SU-DHL-6 (cell line): ENCODE results near the gene GID4.

Experiments used
- H2AFZ ChIP-seq: fragments of 200-600 bp; sonication (generic); 2 replicates; pipeline ENCODE4 v1.6.1; 2014; ENCODE audit warnings: low read depth, mild to moderate bottlenecking, moderate library complexity, mixed read lengths, antibody characterized with exemption, low read length; ENCODE audit not compliant: severe bottlenecking
- H3F3A ChIP-seq: fragments of 200-600 bp; shearing (Covaris generic); 2 replicates; pipeline ENCODE4 v1.6.0; 2016; ENCODE audit warnings: antibody characterized with exemption, mild to moderate bottlenecking; ENCODE audit not compliant: insufficient read depth
- H3K27ac ChIP-seq: fragments of 200-600 bp; sonication (generic); 2 replicates; pipeline ENCODE4 v1.5.1; 2016; ENCODE audit warnings: low read depth, mild to moderate bottlenecking, low read length, moderate library complexity, mixed read lengths
- H3K27me3 ChIP-seq: fragments of 200-600 bp; sonication (generic), shearing (Covaris generic); 2 replicates; pipeline ENCODE4 v1.6.0; 2014; ENCODE audit warnings: mild to moderate bottlenecking, low read length
- H3K36me3 ChIP-seq: fragments of 200-600 bp; sonication (generic); 2 replicates; pipeline ENCODE4 v1.6.1; 2014; ENCODE audit warnings: mild to moderate bottlenecking, low read length, mixed read lengths
- H3K4me2 ChIP-seq: fragments of 300-600, 200-600 bp; shearing (Covaris generic), sonication (generic); 2 replicates; pipeline ENCODE4 v1.6.0; 2014; ENCODE audit warnings: low read length, low read depth, mild to moderate bottlenecking; ENCODE audit not compliant: poor library complexity, severe bottlenecking
- H3K4me3 ChIP-seq: fragments of 200-600 bp; sonication (generic); 2 replicates; pipeline ENCODE4 v1.5.1; 2014; ENCODE audit warnings: antibody characterized with exemption, low read length, mild to moderate bottlenecking, mixed read lengths; ENCODE audit not compliant: insufficient read depth, poor library complexity, severe bottlenecking
- H3K79me2 ChIP-seq: fragments of 200-600 bp; sonication (generic); 2 replicates; pipeline ENCODE4 v1.6.1; 2014; ENCODE audit warnings: mild to moderate bottlenecking, low read length, moderate library complexity; ENCODE audit not compliant: insufficient read depth
- H3K9ac ChIP-seq: fragments of 200-600 bp; sonication (generic); 2 replicates; pipeline ENCODE4 v1.7.0; 2014; ENCODE audit warnings: mild to moderate bottlenecking, low read length
- H3K9me2 ChIP-seq: fragments of 200-600 bp; sonication (generic); replicated peaks from 2 replicates; pipeline ENCODE4 v1.6.1; 2014; ENCODE audit warnings: low read length; ENCODE audit not compliant: insufficient read depth
- H3K9me3 ChIP-seq: fragments of 200-600 bp; sonication (generic); 2 replicates; pipeline ENCODE4 v1.6.1; 2014; ENCODE audit warnings: low read length, mixed read lengths; ENCODE audit not compliant: insufficient read depth
- H4K20me1 ChIP-seq: fragments of 200-600 bp; sonication (generic); 2 replicates; pipeline ENCODE4 v1.6.1; 2014; ENCODE audit warnings: low read depth, mild to moderate bottlenecking, antibody characterized with exemption, low read length, moderate library complexity, mixed read lengths
- EZH2phosphoT487 ChIP-seq: fragments of 200-600 bp; sonication (generic), shearing (Covaris generic); conservative IDR thresholded peaks from 2 replicates; pipeline ENCODE4 v1.6.1; 2018; ENCODE audit warnings: mild to moderate bottlenecking, antibody characterized with exemption, low read length, moderate library complexity, mixed read lengths
- TF ChIP-seq, protein P1 (sequence below): fragments of 200-600 bp; sonication (generic); IDR thresholded peaks from one replicate; pipeline ENCODE4 v1.5.1; 2017; ENCODE audit warnings: antibody characterized with exemption, mild to moderate bottlenecking, low read length, moderate library complexity; ENCODE audit not compliant: insufficient read depth, poor library complexity, severe bottlenecking

GID4 gene

DNA sequence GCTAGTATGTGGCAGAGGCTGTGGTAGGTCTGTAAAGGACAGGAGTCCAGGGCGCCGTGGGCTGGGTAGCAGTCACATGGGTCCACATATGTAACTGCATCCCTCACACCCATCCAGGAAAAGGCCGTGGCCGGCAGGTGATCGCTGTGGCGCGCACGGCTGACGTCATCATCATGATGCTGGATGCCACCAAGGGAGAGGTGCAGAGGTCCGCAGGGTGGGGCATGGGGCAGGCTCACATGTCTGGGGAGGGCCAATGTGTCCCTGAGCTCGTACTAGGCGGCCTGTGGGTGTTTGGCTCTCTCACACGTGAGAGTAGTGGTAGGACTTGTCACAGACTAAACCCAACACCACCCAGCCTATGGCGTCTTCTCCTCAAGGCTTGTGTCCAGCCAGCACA is 60.3 kb downstream of the GID4 start:
- H3K4me2 ChIP-seq: no peak overlapping the region
- H3K9me3 ChIP-seq: no peaks in the 10 kb centered on the region
- no peak overlapping the region for H3K27ac ChIP-seq
- no peak overlapping the region for H3K4me3 ChIP-seq
- no peaks in the 10 kb centered on the region for H3F3A ChIP-seq
- H3K79me2 ChIP-seq: peaks cover 3% of the 10 kb centered on the region; the same call in 1 of the 2 replicates
- no peaks in the 10 kb centered on the region for H4K20me1 ChIP-seq
- H3K9me2 ChIP-seq: no peaks in the 10 kb centered on the region
- no peak overlapping the region for H2AFZ ChIP-seq
- H3K36me3 ChIP-seq: no peaks in the 10 kb centered on the region
- TF ChIP-seq, protein P1, sequence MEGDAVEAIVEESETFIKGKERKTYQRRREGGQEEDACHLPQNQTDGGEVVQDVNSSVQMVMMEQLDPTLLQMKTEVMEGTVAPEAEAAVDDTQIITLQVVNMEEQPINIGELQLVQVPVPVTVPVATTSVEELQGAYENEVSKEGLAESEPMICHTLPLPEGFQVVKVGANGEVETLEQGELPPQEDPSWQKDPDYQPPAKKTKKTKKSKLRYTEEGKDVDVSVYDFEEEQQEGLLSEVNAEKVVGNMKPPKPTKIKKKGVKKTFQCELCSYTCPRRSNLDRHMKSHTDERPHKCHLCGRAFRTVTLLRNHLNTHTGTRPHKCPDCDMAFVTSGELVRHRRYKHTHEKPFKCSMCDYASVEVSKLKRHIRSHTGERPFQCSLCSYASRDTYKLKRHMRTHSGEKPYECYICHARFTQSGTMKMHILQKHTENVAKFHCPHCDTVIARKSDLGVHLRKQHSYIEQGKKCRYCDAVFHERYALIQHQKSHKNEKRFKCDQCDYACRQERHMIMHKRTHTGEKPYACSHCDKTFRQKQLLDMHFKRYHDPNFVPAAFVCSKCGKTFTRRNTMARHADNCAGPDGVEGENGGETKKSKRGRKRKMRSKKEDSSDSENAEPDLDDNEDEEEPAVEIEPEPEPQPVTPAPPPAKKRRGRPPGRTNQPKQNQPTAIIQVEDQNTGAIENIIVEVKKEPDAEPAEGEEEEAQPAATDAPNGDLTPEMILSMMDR: no peak
- no peak for TF ChIP-seq EZH2phosphoT487
- no peaks in the 10 kb centered on the region for H3K27me3 ChIP-seq
- H3K9ac ChIP-seq: no peak overlapping the region

GRCh38 chr17:18100616-18101015 is 61.4 kb downstream of the GID4 start:
- Histone ChIP-seq H3K79me2 (peaks cover 3% of the 10 kb centered on the region; the same call in 1 of the 2 replicates), H2AFZ (no peak overlapping the region), H3K36me3 (no peaks in the 10 kb centered on the region), H3K27ac (no peak overlapping the region), H3K9me3 (no peaks in the 10 kb centered on the region), H4K20me1 (no peaks in the 10 kb centered on the region), H3K9ac (no peak overlapping the region), H3F3A (no peaks in the 10 kb centered on the region), H3K27me3 (no peaks in the 10 kb centered on the region), H3K4me2 (no peak overlapping the region), H3K9me2 (no peaks in the 10 kb centered on the region), H3K4me3 (no peak overlapping the region)
- TF ChIP-seq EZH2phosphoT487: no peak
- TF ChIP-seq, protein P1: no peak

DNA sequence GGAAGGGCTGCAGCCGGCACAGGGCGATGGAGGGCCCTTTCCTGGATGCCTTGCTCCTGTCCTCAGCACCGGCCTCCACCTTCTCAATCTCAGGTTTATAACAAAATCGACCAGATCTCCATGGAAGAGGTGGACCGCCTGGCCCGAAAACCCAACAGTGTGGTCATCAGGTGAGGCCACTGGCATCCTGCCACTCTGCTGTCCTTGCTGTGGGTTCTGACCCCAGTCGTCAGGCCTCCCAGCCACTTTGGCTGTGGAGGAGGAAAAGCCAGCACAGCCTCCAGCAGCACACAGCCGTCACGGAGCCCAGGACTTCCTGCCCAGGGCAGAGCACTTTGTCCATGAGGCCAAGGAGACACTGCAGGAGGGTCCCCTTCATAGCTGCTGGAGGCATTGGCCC is 62.6 kb downstream of the GID4 start:
- H3K4me2 ChIP-seq: no peak overlapping the region
- no peaks in the 10 kb centered on the region for H3K36me3 ChIP-seq
- TF ChIP-seq, protein P1: no peak
- TF ChIP-seq EZH2phosphoT487: no peak
- no peaks in the 10 kb centered on the region for H3K9me3 ChIP-seq
- H3K4me3 ChIP-seq: no peak overlapping the region
- no peaks in the 10 kb centered on the region for H4K20me1 ChIP-seq
- no peaks in the 10 kb centered on the region for H3K27me3 ChIP-seq
- H3K79me2 ChIP-seq: peaks cover 1% of the 10 kb centered on the region; the same call in 1 of the 2 replicates
- no peaks in the 10 kb centered on the region for H3F3A ChIP-seq
- H3K27ac ChIP-seq: no peak overlapping the region
- no peak overlapping the region for H2AFZ ChIP-seq
- no peaks in the 10 kb centered on the region for H3K9me2 ChIP-seq
- H3K9ac ChIP-seq: no peak overlapping the region

GRCh38 chr17:18102640-18103039 is 63.4 kb downstream of the GID4 start:
- Histone ChIP-seq H3F3A (no peaks in the 10 kb centered on the region), H3K36me3 (no peaks in the 10 kb centered on the region), H2AFZ (no peak overlapping the region), H3K4me3 (no peak overlapping the region), H3K9ac (no peak overlapping the region), H3K9me2 (no peaks in the 10 kb centered on the region), H3K27ac (no peak overlapping the region), H3K4me2 (no peak overlapping the region), H4K20me1 (no peaks in the 10 kb centered on the region), H3K79me2 (no peaks in the 10 kb centered on the region), H3K27me3 (no peaks in the 10 kb centered on the region), H3K9me3 (no peaks in the 10 kb centered on the region)
- TF ChIP-seq, protein P1: no peak
- TF ChIP-seq EZH2phosphoT487: no peak
